H9 (cell line): ENCODE measurements around the gene RIMS1. TPM values are rescaled to one million over a fixed set of nuclear protein-coding genes. Genes with fewer than 3 reads are reported as not detected.

ENCODE experiments used
- DNase-seq: peaks from one replicate; pipeline ENCODE4 v3.0.0-alpha.2; 2017
- H2AFZ ChIP-seq: one replicate; pipeline ENCODE4 v1.6.1; 2013; ENCODE audit warnings: mild to moderate bottlenecking, low read length, control low read depth, moderate library complexity
- H2AK5ac ChIP-seq: 2 replicates; pipeline ENCODE4 v1.6.1; 2013; ENCODE audit warnings: low read length, control low read depth, mixed read lengths; ENCODE audit not compliant: insufficient read length
- H2BK120ac ChIP-seq: one replicate; pipeline ENCODE4 v1.6.1; 2013; ENCODE audit warnings: low read depth, mild to moderate bottlenecking, low read length, control low read depth, inconsistent platforms; ENCODE audit not compliant: poor library complexity, severe bottlenecking
- H2BK12ac ChIP-seq: 2 replicates; pipeline ENCODE4 v1.6.1; 2013; ENCODE audit warnings: low read length, control low read depth, mixed read lengths, low read depth; ENCODE audit not compliant: insufficient read length
- H2BK15ac ChIP-seq: 2 replicates; pipeline ENCODE4 v1.6.1; 2013; ENCODE audit warnings: low read depth, low read length, control low read depth
- H2BK20ac ChIP-seq: one replicate; pipeline ENCODE4 v1.6.1; 2013; ENCODE audit warnings: low read depth, mild to moderate bottlenecking, low read length, control low read depth, inconsistent platforms; ENCODE audit not compliant: poor library complexity, severe bottlenecking
- H2BK5ac ChIP-seq: 2 replicates; pipeline ENCODE4 v1.6.1; 2013; ENCODE audit warnings: low read length, control low read depth, mixed read lengths; ENCODE audit not compliant: insufficient read length
- H3K14ac ChIP-seq: 2 replicates; pipeline ENCODE4 v1.6.1; 2013; ENCODE audit warnings: low read length, control low read depth; ENCODE audit not compliant: insufficient read depth
- H3K18ac ChIP-seq: 2 replicates; pipeline ENCODE4 v1.6.1; 2013; ENCODE audit warnings: low read depth, mild to moderate bottlenecking, mixed read lengths, low read length, control low read depth; ENCODE audit not compliant: insufficient read length
- H3K23ac ChIP-seq: 2 replicates; pipeline ENCODE4 v1.6.1; 2013; ENCODE audit warnings: low read length, control low read depth, mixed read lengths, low read depth; ENCODE audit not compliant: insufficient read length
- H3K23me2 ChIP-seq: 2 replicates; pipeline ENCODE4 v1.6.1; 2013; ENCODE audit warnings: low read depth, mild to moderate bottlenecking, mixed read lengths, low read length, control low read depth; ENCODE audit not compliant: insufficient read length, poor library complexity, severe bottlenecking
- H3K27ac ChIP-seq: 2 replicates; pipeline ENCODE4 v1.5.1; 2013; ENCODE audit warnings: low read length, control low read depth, mixed read lengths, low read depth; ENCODE audit not compliant: insufficient read length
- H3K27me3 ChIP-seq: 2 replicates; pipeline ENCODE4 v1.6.1; 2013; ENCODE audit warnings: low read length, control low read depth, inconsistent platforms; ENCODE audit not compliant: insufficient read depth
- H3K4ac ChIP-seq: 2 replicates; pipeline ENCODE4 v1.6.1; 2013; ENCODE audit warnings: low read depth, mild to moderate bottlenecking, control low read depth, inconsistent platforms, low read length, moderate library complexity
- H3K4me1 ChIP-seq: 2 replicates; pipeline ENCODE4 v1.6.1; 2013; ENCODE audit warnings: low read length, control low read depth, inconsistent platforms; ENCODE audit not compliant: insufficient read depth
- H3K4me2 ChIP-seq: 2 replicates; pipeline ENCODE4 v1.6.1; 2013; ENCODE audit warnings: low read length, control low read depth, mixed read lengths; ENCODE audit not compliant: insufficient read length, insufficient read depth
- H3K56ac ChIP-seq: 2 replicates; pipeline ENCODE4 v1.6.1; 2013; ENCODE audit warnings: low read depth, mild to moderate bottlenecking, mixed read lengths, low read length, control low read depth; ENCODE audit not compliant: insufficient read length
- H3K79me1 ChIP-seq: 2 replicates; pipeline ENCODE4 v1.6.1; 2013; ENCODE audit warnings: low read depth, mild to moderate bottlenecking, moderate library complexity, low read length, control low read depth, inconsistent platforms; ENCODE audit not compliant: insufficient read depth, poor library complexity, severe bottlenecking
- H3K79me2 ChIP-seq: 2 replicates; pipeline ENCODE4 v1.6.1; 2013; ENCODE audit warnings: low read length, control low read depth, inconsistent platforms; ENCODE audit not compliant: insufficient read depth
- H3K9ac ChIP-seq: 2 replicates; pipeline ENCODE4 v1.6.1; 2013; ENCODE audit warnings: low read length, control low read depth, mixed read lengths; ENCODE audit not compliant: insufficient read length; ENCODE audit errors: extremely low read depth
- H3K9me3 ChIP-seq: one replicate; pipeline ENCODE4 v1.6.1; 2013; ENCODE audit warnings: low read depth, low read length, inconsistent platforms; ENCODE audit not compliant: control insufficient read depth
- H3T11ph ChIP-seq: one replicate; pipeline ENCODE4 v1.6.1; 2013; ENCODE audit warnings: mild to moderate bottlenecking, low read length, control low read depth, inconsistent platforms
- H4K20me1 ChIP-seq: one replicate; pipeline ENCODE4 v1.6.1; 2013; ENCODE audit not compliant: control insufficient read depth, insufficient read length, insufficient read depth
- H4K5ac ChIP-seq: 2 replicates; pipeline ENCODE4 v1.6.1; 2013; ENCODE audit warnings: low read depth, mild to moderate bottlenecking, mixed read lengths, low read length, control low read depth; ENCODE audit not compliant: insufficient read length
- H4K8ac ChIP-seq: replicated peaks from 2 replicates; pipeline ENCODE4 v1.6.1; 2013; ENCODE audit warnings: low read length, control low read depth, mixed read lengths, low read depth; ENCODE audit not compliant: insufficient read length
- H4K91ac ChIP-seq: 2 replicates; pipeline ENCODE4 v1.6.1; 2013; ENCODE audit warnings: low read depth, mild to moderate bottlenecking, moderate library complexity, mixed read lengths, low read length, control low read depth; ENCODE audit not compliant: insufficient read length
- H3K27ac Mint-ChIP-seq, 3 experiments: 2 replicates in 2 of 3; 3 replicates in 1 of 3; pipeline ENCODE4 v1.8.0; 2020 to 2021; ENCODE audit warnings: mixed read lengths in 3 of 3, mild to moderate bottlenecking in 1 of 3, moderate library complexity in 1 of 3
- H3K27me3 Mint-ChIP-seq: 2 replicates; pipeline ENCODE4 v1.8.0; 2021; ENCODE audit warnings: low read depth, mild to moderate bottlenecking, moderate library complexity, mixed read lengths
- H3K36me3 Mint-ChIP-seq, 3 experiments: 2 replicates in 2 of 3; 3 replicates in 1 of 3; pipeline ENCODE4 v1.8.0; 2020 to 2021; ENCODE audit warnings: low read depth in 3 of 3, mixed read lengths in 3 of 3; ENCODE audit not compliant: insufficient read depth in 1 of 3
- H3K4me1 Mint-ChIP-seq, 2 experiments: 2 replicates each; pipeline ENCODE4 v1.8.0; 2020; ENCODE audit warnings: mixed read lengths in 2 of 2
- H3K4me3 Mint-ChIP-seq, 2 experiments: 2 replicates in 1 of 2; 3 replicates in 1 of 2; pipeline ENCODE4 v1.8.0; 2020 to 2021; ENCODE audit warnings: mild to moderate bottlenecking in 2 of 2, mixed read lengths in 2 of 2, moderate library complexity in 1 of 2
- H3K9me3 Mint-ChIP-seq, 2 experiments: 2 replicates in 1 of 2; 3 replicates in 1 of 2; pipeline ENCODE4 v1.8.0; 2020; ENCODE audit warnings: mild to moderate bottlenecking in 2 of 2, mixed read lengths in 2 of 2, moderate library complexity in 1 of 2
- WGBS: extraction: QIAGEN DNeasy Blood & Tissue Kit; methylation state at CpG from one replicate; pipeline ENCODE4 v1.1.7; 2013; ENCODE audit warnings: missing lambda C conversion rate, low lambda C conversion rate, mixed read lengths; ENCODE audit not compliant: insufficient read length; ENCODE audit errors: extremely low coverage; 5-methylcytosine and 5-hydroxymethylcytosine counted together
- total RNA-seq: library from RNA; stranded (reverse); gene quantifications from 2 replicates; pipeline ENCODE4 v1.2.1, GENCODE V29; 2021
- TF ChIP-seq, protein P1 (sequence below): fragments of 200-600 bp; sonication (generic); conservative IDR thresholded peaks from 3 replicates; pipeline ENCODE4 v1.8.0; 2021; ENCODE audit warnings: antibody characterized with exemption, mild to moderate bottlenecking

Gene RIMS1
- total RNA-seq, 1 experiment from 2014 or later, result 0.83 TPM

GRCh38 chr6:72305971-72306370 is 419.6 kb downstream of the RIMS1 start:
- DNase-seq, result no peak
- no peak overlapping the region for H3K27ac Mint-ChIP-seq
- H3K9me3 Mint-ChIP-seq, result no peaks in the 10 kb centered on the region
- H3K4me3 Mint-ChIP-seq, result no peak overlapping the region
- no peaks in the 10 kb centered on the region for H3K79me2 ChIP-seq
- no peaks in the 10 kb centered on the region for H3K27me3 Mint-ChIP-seq
- H3K14ac ChIP-seq, result no peak overlapping the region
- no peaks in the 10 kb centered on the region for H3K23me2 ChIP-seq
- H4K5ac ChIP-seq, result no peak overlapping the region
- no peak overlapping the region for H2BK120ac ChIP-seq
- no peak overlapping the region for H3K56ac ChIP-seq
- H2BK20ac ChIP-seq, result no peak overlapping the region
- H3K27me3 ChIP-seq, result no peaks in the 10 kb centered on the region
- no peak overlapping the region for H2BK15ac ChIP-seq
- H3K36me3 Mint-ChIP-seq, result no peaks in the 10 kb centered on the region
- no peak overlapping the region for H4K8ac ChIP-seq
- no peaks in the 10 kb centered on the region for H3K4me1 ChIP-seq
- no peak overlapping the region for H3K27ac ChIP-seq
- H3K4me1 Mint-ChIP-seq, result no peaks in the 10 kb centered on the region
- H3K4me2 ChIP-seq, result no peak overlapping the region
- H3K9ac ChIP-seq, result no peak overlapping the region
- H3K79me1 ChIP-seq, result no peaks in the 10 kb centered on the region
- no peaks in the 10 kb centered on the region for H3K9me3 ChIP-seq
- H2BK12ac ChIP-seq, result no peak overlapping the region
- H4K20me1 ChIP-seq, result no peaks in the 10 kb centered on the region
- TF ChIP-seq, protein P1, sequence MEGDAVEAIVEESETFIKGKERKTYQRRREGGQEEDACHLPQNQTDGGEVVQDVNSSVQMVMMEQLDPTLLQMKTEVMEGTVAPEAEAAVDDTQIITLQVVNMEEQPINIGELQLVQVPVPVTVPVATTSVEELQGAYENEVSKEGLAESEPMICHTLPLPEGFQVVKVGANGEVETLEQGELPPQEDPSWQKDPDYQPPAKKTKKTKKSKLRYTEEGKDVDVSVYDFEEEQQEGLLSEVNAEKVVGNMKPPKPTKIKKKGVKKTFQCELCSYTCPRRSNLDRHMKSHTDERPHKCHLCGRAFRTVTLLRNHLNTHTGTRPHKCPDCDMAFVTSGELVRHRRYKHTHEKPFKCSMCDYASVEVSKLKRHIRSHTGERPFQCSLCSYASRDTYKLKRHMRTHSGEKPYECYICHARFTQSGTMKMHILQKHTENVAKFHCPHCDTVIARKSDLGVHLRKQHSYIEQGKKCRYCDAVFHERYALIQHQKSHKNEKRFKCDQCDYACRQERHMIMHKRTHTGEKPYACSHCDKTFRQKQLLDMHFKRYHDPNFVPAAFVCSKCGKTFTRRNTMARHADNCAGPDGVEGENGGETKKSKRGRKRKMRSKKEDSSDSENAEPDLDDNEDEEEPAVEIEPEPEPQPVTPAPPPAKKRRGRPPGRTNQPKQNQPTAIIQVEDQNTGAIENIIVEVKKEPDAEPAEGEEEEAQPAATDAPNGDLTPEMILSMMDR, result no peak
- no peak overlapping the region for H4K91ac ChIP-seq
- H3K18ac ChIP-seq, result no peak overlapping the region
- WGBS, result no CpG with 5 or more reads among the region's 2 CpGs
- H2AFZ ChIP-seq, result no peak overlapping the region
- no peak overlapping the region for H2AK5ac ChIP-seq
- no peak overlapping the region for H3T11ph ChIP-seq
- no peak overlapping the region for H3K23ac ChIP-seq
- H3K4ac ChIP-seq, result no peak overlapping the region
- H2BK5ac ChIP-seq, result no peak overlapping the region
